ENCODE data around the gene MEIS2.

DNA sequence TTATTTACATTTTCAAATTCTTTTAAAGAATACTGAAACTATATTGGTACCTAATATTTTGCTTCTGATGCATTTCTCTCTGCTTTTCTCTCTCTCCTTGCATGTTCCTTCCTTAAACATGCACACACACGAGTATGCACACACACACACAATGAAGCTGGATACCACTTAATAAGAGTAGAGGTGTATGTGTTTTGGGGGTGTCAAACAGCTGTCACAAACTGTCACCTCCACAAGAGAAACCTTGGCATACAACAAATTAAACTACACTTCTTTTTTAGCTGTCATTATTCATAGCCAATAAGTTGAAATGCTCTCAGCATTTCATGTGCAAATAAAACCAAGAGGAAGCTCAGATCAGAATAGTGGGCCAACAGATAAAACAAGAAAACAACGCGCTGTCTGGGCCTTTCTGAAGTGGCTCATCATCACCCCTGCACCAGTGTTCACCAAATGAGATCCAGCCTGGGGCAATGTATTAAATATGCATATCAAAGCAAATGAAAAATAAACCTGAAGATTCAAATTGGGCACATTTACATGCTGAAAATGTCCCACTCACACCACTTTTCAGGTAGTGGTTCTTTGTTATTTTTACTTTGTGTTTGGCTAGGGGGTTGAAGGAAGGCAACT lies 9.7 kb downstream of the MEIS2 start:
- TF ChIP-seq, protein P1, sequence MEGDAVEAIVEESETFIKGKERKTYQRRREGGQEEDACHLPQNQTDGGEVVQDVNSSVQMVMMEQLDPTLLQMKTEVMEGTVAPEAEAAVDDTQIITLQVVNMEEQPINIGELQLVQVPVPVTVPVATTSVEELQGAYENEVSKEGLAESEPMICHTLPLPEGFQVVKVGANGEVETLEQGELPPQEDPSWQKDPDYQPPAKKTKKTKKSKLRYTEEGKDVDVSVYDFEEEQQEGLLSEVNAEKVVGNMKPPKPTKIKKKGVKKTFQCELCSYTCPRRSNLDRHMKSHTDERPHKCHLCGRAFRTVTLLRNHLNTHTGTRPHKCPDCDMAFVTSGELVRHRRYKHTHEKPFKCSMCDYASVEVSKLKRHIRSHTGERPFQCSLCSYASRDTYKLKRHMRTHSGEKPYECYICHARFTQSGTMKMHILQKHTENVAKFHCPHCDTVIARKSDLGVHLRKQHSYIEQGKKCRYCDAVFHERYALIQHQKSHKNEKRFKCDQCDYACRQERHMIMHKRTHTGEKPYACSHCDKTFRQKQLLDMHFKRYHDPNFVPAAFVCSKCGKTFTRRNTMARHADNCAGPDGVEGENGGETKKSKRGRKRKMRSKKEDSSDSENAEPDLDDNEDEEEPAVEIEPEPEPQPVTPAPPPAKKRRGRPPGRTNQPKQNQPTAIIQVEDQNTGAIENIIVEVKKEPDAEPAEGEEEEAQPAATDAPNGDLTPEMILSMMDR (IDR thresholded peaks at IDR 0.05) = no peak
- TF ChIP-seq POLR2A (IDR thresholded peaks at IDR 0.05) (no peak), EP300 (IDR thresholded peaks at IDR 0.05) (no peak)
